ENCODE data around the gene FAM83F. TPM values are rescaled to one million over a fixed set of nuclear protein-coding genes. Genes with fewer than 3 reads are reported as not detected.

Gene FAM83F
- polyA plus RNA-seq, 1 donor (not counting 4 experiments of a cell fraction or from before 2014, with no cell fraction given), result 22.8 TPM

DNA sequence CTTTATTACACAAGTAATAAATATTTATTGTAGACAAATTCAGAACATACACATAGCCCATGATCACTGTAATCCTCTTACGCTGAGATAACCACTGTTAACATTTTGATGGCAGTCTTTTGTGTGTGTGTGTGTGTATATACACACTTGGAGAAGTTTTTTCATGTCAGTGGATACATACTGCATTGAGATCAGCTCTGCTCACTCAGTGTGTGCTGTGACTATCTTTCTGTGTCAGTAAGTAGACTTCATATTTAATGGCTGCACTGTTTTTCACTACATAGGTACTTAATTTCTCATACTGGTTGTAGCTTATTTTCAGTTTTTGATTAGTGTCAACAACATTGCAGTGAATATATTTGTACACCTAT, 82.9 kb downstream of the FAM83F start:
- H2AFZ ChIP-seq (ENCODE audit: control insufficient read depth, low read length), result no peak overlapping the region
- H3K79me2 ChIP-seq (ENCODE audit: control insufficient read depth, insufficient read depth, low read length), result no peaks in the 10 kb centered on the region
- FAIRE-seq, result no peak
- no peaks in the 10 kb centered on the region for H3K36me3 ChIP-seq (ENCODE audit: control insufficient read depth in 2 of 2, extremely low read depth in 1 of 2, insufficient read depth in 2 of 2, low read length in 2 of 2)
- dilution Hi-C loops (cut with MboI; ENCODE audit: extremely low pct_ligation_motif_present, low sequenced_read_pairs), result no loop called here
- TF ChIP-seq EZH2 (IDR thresholded peaks at IDR 0.05; ENCODE audit: low read length), result no peak
- no peak for TF ChIP-seq CTCF (optimal IDR thresholded peaks at IDR 0.05 in 1 of 3, IDR thresholded peaks at IDR 0.05 in 1 of 3, conservative IDR thresholded peaks at IDR 0.05 in 1 of 3; ENCODE audit: extremely low read depth in 1 of 3, insufficient read depth in 2 of 3, low read length in 3 of 3)
- H3K9ac ChIP-seq (ENCODE audit: control insufficient read depth, extremely low read depth, insufficient read depth, low read length), result no peak overlapping the region
- H4K20me1 ChIP-seq (ENCODE audit: control insufficient read depth, extremely low read depth, insufficient read depth, low read length), result no peaks in the 10 kb centered on the region
- no peak overlapping the region for H3K27ac ChIP-seq (ENCODE audit: control insufficient read depth, insufficient read depth, low read length)
- no peaks in the 10 kb centered on the region for H3K9me1 ChIP-seq (ENCODE audit: control insufficient read depth, extremely low read depth, insufficient read depth, low read length)
- H3K4me1 ChIP-seq (ENCODE audit: control insufficient read depth, extremely low read depth, insufficient read depth, low read length), result no peaks in the 10 kb centered on the region
- H3K27me3 ChIP-seq (ENCODE audit: control insufficient read depth, extremely low read depth, insufficient read depth, low read length), result peaks cover 3% of the 10 kb centered on the region
- no peak overlapping the region for H3K4me3 ChIP-seq (ENCODE audit: control insufficient read depth in 2 of 3, extremely low read depth in 1 of 3, insufficient read depth in 2 of 3, low read depth in 1 of 3, low read length in 3 of 3)
- no peak overlapping the region for H3K4me2 ChIP-seq (ENCODE audit: control insufficient read depth, extremely low read depth, insufficient read depth, low read depth, low read length)
- H3K9me3 ChIP-seq (ENCODE audit: control insufficient read depth, low read depth, low read length), result no peaks in the 10 kb centered on the region
- no peak for DNase-seq (ENCODE audit: low read depth, low spot score)

GRCh38 chr22:40081662-40082061, 86.9 kb downstream of the FAM83F start:
- Histone ChIP-seq H3K4me1 (ENCODE audit: control insufficient read depth, extremely low read depth, insufficient read depth, low read length) (no peaks in the 10 kb centered on the region), H3K36me3 (ENCODE audit: control insufficient read depth in 2 of 2, extremely low read depth in 1 of 2, insufficient read depth in 2 of 2, low read length in 2 of 2) (no peaks in the 10 kb centered on the region), H4K20me1 (ENCODE audit: control insufficient read depth, extremely low read depth, insufficient read depth, low read length) (no peaks in the 10 kb centered on the region), H3K79me2 (ENCODE audit: control insufficient read depth, insufficient read depth, low read length) (no peaks in the 10 kb centered on the region), H3K27ac (ENCODE audit: control insufficient read depth, insufficient read depth, low read length) (no peak overlapping the region), H2AFZ (ENCODE audit: control insufficient read depth, low read length) (no peak overlapping the region), H3K4me2 (ENCODE audit: control insufficient read depth, extremely low read depth, insufficient read depth, low read depth, low read length) (no peak overlapping the region), H3K4me3 (ENCODE audit: control insufficient read depth in 2 of 3, extremely low read depth in 1 of 3, insufficient read depth in 2 of 3, low read depth in 1 of 3, low read length in 3 of 3) (no peak overlapping the region), H3K9ac (ENCODE audit: control insufficient read depth, extremely low read depth, insufficient read depth, low read length) (no peak overlapping the region), H3K9me1 (ENCODE audit: control insufficient read depth, extremely low read depth, insufficient read depth, low read length) (no peaks in the 10 kb centered on the region), H3K27me3 (ENCODE audit: control insufficient read depth, extremely low read depth, insufficient read depth, low read length) (peaks cover 19% of the 10 kb centered on the region), H3K9me3 (ENCODE audit: control insufficient read depth, low read depth, low read length) (no peaks in the 10 kb centered on the region)
- dilution Hi-C loops (cut with MboI; ENCODE audit: extremely low pct_ligation_motif_present, low sequenced_read_pairs), result no loop called here
- no peak for TF ChIP-seq CTCF (optimal IDR thresholded peaks at IDR 0.05 in 1 of 3, IDR thresholded peaks at IDR 0.05 in 1 of 3, conservative IDR thresholded peaks at IDR 0.05 in 1 of 3; ENCODE audit: extremely low read depth in 1 of 3, insufficient read depth in 2 of 3, low read length in 3 of 3)
- no peak for TF ChIP-seq EZH2 (IDR thresholded peaks at IDR 0.05; ENCODE audit: low read length)
- FAIRE-seq, result no peak
- DNase-seq (ENCODE audit: low read depth, low spot score), result no peak
